EH (cell line): Measurements from ENCODE around the gene IL20RA.
"Not testable (repeated sequence)": the region's sequence is repeated elsewhere in the genome, so short reads cannot be mapped to it uniquely, and the experiment has no call there.

ENCODE experiments used
- DNase-seq: peaks from one replicate; pipeline ENCODE4 v3.0.0-alpha.2; 2015; ENCODE audit warnings: low read depth

IL20RA gene, protein sequence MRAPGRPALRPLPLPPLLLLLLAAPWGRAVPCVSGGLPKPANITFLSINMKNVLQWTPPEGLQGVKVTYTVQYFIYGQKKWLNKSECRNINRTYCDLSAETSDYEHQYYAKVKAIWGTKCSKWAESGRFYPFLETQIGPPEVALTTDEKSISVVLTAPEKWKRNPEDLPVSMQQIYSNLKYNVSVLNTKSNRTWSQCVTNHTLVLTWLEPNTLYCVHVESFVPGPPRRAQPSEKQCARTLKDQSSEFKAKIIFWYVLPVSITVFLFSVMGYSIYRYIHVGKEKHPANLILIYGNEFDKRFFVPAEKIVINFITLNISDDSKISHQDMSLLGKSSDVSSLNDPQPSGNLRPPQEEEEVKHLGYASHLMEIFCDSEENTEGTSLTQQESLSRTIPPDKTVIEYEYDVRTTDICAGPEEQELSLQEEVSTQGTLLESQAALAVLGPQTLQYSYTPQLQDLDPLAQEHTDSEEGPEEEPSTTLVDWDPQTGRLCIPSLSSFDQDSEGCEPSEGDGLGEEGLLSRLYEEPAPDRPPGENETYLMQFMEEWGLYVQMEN

DNA sequence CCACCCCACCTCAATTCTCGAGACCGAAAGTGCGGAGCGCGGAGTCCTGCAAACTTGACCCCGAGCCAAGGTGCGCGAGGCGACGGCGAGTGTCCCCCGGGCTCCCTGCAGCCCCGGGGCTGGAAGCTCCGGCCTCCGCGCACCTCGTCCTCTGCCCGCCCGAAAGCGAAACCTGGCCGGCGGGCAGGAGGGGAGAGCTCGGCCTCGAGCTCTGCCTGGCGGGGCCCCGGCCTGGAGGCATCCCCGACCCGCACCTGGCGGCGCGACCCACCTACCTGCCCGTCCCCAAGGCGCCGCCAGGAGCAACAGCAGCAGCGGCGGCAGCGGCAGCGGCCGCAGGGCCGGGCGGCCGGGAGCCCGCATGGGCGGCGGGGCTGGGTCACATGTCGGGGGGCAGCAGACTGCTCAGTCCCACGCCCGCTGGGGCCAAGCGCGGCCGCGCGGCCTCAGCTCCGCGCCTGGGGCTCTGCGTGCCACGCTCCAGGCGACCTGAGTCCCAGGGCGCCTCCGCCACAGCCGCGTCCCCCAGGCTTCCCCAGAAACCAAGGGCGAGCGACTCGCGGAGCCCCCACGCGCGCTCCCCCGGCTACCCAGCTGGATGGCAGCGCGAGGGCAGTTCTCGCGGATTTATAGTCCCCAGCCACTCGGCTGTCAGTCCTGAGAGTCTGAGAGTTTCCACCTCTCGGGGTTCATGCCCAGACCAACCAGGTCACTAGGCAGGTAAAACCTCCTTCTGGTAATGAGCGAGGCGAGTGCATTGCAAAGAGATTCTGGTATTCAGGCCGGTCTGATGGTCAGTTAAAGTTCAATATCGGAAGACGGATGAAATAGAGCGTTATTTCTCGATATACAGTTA lies at the start of gene IL20RA:
IL20RA (minus strand) TSS at position 600 of the 856 bp plus-strand sequence; CDS start at position 363, 237 bp downstream.
- DNase-seq: peak; percentile 32

DNA sequence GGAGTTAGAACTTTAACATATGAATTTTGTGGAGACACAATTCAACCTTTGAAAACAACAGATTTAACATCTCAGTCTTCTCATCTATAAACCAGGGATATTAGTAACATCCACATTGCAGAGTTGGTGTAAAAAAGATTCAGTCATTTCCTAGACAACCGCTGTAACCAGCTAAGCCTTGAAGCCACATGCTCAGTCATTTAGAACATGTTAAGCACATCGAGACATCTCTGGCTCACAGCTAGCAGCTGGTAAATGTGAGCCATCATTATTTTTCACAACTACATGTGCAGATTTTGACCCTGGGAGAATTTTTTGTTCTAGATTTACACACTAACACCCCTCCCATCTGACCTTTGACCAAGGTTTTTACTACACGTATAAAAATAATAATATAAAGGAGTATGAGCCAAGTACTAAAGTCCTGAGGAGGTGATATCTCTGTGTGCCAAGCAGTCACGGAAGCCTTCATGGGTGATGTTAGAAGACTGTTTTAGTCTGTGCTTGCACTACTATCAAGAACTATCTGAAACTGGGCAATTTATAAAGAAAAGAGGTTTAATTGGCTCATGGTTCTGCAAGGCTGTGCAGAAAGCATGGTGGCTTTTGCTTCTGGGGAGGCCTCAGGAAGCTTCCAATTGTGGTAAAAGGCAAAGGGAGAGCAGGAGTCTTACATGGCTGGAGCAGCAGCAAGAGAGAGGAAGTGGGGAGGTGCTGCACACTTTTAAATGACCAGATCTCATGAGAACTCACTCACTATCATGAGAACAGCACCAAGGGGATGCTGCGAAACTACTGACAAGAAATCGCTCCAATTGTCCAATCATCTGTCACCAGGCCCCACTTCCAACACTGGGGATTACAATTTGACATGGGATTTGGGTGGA lies 48.7 kb upstream of the IL20RA start:
- DNase-seq: no peak

- DNase-seq: no peak
Observed at GRCh38 chr6:137092018-137092417, 47.3 kb upstream of the IL20RA start.

- no peak for DNase-seq
Observed at GRCh38 chr6:137089305-137089704, 44.5 kb upstream of the IL20RA start.

GRCh38 chr6:137087902-137088301 lies 43.1 kb upstream of the IL20RA start:
- DNase-seq: no peak

GRCh38 chr6:137086031-137086430 lies 41.3 kb upstream of the IL20RA start:
- DNase-seq: no peak

DNA sequence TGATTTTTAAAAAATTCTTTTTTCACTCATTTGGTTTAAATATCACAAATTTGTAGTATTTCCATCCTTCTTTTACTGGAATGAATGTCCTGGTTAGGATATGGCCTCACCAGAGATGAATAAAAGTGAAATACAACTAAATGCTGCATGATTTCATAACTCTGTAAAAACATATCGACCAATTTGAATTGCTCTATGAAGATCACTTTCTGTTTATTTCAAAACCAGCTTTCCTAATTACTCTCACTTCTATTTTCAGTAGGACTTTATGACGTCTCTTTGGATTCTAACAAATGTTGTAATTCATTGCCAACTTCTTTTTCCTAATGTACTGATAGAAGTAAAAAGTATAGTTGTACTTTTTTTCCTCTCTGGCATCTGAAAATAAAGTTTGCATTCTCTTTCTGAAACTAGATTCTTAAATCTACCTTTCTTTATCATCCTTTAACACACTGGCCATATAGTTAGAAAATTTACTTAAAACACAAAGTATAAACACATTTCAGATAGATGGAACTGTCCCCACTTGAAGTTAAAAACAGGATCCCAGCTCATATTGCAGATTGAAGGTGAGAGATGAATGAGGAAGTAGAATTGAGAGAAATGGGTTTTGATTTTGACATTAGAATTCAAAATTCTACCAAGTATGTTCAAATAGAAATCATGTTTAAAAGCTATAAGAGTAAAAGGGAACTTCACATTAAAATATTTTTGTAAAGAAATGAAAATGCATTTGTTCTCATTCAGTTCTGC lies 40.3 kb upstream of the IL20RA start:
- DNase-seq: no peak

DNA sequence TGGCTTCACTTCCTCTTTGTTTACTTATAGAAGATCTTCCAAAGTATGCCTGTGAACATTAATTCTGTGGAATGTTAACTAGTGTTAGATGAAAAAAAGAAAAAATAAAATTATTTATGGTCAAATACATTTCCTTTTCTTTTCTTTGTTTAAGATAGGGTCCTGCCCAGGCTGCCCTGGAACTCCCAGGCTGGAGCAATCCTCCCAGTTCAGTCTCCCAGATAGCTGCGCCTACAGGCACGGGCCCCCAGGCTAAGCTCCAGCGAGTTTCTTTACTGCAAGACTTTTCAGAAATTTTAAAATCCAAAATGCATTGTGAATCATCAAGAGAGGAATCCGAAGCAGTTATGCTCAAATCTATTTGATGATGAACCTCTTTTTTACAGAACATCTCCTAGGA lies 39.3 kb upstream of the IL20RA start:
- DNase-seq: no peak

DNA sequence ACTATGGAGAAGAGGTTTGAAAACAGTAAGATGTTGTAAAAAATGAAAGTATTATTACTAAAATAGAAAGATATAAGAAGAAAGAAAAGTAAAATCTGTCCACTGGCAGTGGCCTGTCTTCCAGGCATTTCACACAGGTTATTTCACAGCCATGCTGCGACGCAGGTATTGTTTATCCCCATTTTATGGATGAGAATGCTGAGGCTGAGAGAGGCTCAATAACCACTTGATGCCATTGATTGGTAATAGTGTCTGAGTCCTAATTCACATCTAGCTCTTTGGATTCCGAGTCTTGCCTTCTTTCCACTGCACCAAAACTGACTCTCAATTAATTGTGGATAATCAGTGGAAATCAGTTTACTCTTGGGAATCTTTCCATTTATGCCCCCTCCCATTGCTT lies 37.2 kb upstream of the IL20RA start:
- DNase-seq: no peak

DNA sequence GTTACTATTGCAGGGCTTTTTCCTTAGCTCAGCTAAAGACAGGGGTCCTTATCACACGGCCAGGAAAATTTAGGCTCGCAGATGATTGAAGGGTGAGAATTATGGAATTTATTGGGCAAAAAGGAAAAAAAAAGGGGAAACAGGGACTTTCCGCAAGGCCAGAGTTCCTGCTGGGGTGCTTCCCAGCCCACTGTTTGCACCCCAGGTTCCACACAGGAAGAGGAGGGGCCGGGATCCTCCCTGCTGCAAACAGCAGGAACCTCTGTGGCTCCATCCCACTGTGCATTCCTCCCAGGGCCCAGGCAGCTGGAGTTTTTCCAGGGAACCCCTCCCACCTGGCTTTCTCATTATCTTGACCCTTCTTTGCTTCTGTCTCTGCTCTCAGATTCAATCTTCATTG lies 35.9 kb upstream of the IL20RA start:
- no peak for DNase-seq

DNA sequence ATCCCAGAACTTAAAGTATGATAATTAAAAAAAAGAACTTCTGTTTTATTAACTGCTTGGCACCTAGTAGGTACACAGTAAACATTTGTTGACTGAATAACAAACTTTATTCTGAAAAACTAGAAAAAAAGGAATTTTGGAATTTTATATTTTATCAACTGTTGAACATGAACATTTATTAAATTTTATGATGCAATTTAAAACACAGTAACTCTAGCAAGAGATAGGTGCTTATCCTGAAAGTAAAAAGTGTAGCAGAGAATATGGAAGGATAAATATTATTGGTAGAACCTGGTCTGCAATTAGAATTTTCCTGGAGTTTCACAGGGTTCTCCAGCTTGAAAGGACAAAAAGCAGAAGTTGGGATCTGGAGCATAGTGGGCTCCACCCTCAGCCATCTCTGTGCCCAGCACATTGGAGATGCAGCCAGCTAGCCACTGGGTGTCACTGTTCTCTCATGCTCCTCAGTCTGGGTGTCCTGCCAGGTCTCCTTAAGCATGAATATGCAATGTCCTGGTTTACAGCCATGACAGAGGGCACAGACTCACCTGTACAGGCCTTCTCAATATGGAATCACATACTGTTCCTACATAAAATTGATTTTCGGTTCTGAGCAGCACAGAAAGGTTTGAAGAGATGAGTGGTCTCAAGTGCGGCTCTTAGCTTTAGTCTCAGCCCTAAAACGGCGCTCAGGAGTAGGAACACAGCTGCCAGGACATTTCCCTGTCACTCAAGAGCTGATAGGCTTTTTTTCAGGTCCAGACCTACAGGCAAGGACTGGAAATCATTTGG lies 31.7 kb upstream of the IL20RA start:
- peak; percentile 66 for DNase-seq

DNA sequence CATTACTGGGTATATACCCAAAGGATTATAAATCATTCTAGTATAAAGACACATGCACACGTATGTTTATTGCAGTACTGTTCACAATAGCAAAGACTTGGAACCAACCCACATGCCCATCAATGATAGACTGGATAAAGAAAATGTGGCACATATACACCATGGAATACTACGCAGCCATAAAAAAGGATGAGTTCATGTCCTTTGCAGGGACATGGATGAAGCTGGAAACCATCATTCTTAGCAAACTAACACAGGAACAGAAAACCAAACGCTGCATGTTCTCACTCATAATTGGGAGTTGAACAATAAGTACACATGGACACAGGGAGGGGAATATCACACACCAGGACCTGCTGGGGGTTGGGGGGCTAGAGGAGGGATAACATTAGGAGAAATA lies 31.0 kb upstream of the IL20RA start:
- not testable (repeated sequence) for DNase-seq

DNA sequence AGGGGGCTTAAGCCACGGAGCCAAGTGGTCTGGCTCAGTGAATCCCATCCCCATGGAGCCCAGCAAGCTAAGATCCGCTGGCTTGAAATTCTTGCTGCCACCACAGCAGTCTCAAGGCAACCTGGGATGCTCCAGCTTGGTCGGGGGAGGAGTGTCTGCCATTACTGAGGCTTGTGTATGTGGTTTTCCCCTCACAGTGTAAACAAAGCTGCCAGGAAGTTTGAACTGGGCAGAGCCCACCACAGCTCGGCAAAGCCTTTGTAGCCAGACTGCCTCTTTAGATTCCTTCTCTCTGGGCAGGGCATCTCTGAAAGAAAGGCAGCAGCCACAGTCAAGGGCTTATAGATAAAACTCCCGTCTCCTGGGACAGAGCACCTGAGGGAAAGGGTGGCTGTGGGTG lies 25.5 kb upstream of the IL20RA start:
- DNase-seq: no peak

- DNase-seq: no peak
Observed at GRCh38 chr6:137067399-137067798, 22.6 kb upstream of the IL20RA start.

- no peak for DNase-seq
Observed at GRCh38 chr6:137058037-137058436, 13.3 kb upstream of the IL20RA start.

- no peak for DNase-seq
Observed at GRCh38 chr6:137056121-137056880, 11.5 kb upstream of the IL20RA start.

- DNase-seq: peak; percentile 11
Observed at GRCh38 chr6:137051790-137052472, 7.2 kb upstream of the IL20RA start.

GRCh38 chr6:137049095-137049494 lies 4.3 kb upstream of the IL20RA start:
- no peak for DNase-seq

- DNase-seq: no peak
Observed at GRCh38 chr6:137046871-137047412, 2.2 kb upstream of the IL20RA start.
